ENCODE results near the gene PIKFYVE.

The PIKFYVE gene

DNA sequence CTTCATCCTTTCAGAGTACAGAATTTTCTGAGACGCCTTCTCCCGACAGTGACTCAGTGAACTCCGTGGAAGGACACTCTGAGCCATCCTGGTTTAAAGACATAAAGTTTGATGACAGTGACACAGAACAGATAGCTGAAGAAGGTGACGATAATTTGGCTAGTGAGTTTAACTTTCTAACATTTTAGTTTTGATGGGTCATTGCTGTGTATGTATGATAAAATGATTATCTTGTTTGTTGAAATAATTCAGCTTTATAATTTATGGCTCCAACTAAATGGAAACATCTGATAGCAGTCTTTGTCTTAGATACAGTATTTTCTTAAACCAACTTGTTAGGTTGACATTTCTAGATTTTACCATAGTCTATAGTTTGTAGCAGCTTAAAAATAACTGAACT, 38.1 kb downstream of the PIKFYVE start:
- DNase-seq (ENCODE audit: low read depth, low spot score): no peak
- no peaks in the 10 kb centered on the region for H3K27me3 ChIP-seq (ENCODE audit: control insufficient read depth, insufficient read depth, low read length)
- peaks cover 8% of the 10 kb centered on the region; the same call in 1 of the 2 replicates for H3K36me3 ChIP-seq (ENCODE audit: control insufficient read depth, insufficient read depth, low read length)
- no peak overlapping the region for H3K27ac ChIP-seq (ENCODE audit: low read length)
- H3K4me1 ChIP-seq (ENCODE audit: control insufficient read depth, insufficient read depth, low read length): no peaks in the 10 kb centered on the region
- no peaks in the 10 kb centered on the region for H3K9me3 ChIP-seq (ENCODE audit: control insufficient read depth, insufficient read depth, low read length)
- no peak overlapping the region for H3K4me3 ChIP-seq (ENCODE audit: low read length)
- no CpG with 5 or more reads among the region's 4 CpGs for WGBS (ENCODE audit: insufficient coverage, insufficient read length)

DNA sequence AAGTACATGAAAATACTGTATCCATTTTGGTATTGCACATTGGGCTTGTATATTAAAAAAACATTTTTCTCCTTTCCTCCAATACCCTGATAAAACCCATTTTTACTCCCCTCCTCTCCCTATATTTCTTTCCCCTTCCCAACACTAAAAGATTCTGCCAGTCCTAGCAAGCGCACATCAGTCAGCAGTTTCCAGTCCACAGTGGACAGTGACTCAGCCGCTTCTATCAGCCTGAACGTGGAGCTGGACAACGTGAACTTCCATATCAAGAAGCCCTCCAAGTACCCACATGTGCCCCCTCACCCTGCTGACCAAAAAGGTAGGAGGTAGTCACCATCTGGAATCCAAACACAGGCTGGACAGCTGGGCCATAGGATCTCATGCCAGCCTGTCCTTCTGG, 38.6 kb downstream of the PIKFYVE start:
- Histone ChIP-seq H3K27me3 (ENCODE audit: control insufficient read depth, insufficient read depth, low read length) (no peaks in the 10 kb centered on the region), H3K4me3 (ENCODE audit: low read length) (no peak overlapping the region), H3K36me3 (ENCODE audit: control insufficient read depth, insufficient read depth, low read length) (peaks cover 8% of the 10 kb centered on the region; the same call in 1 of the 2 replicates), H3K27ac (ENCODE audit: low read length) (no peak overlapping the region), H3K9me3 (ENCODE audit: control insufficient read depth, insufficient read depth, low read length) (no peaks in the 10 kb centered on the region), H3K4me1 (ENCODE audit: control insufficient read depth, insufficient read depth, low read length) (no peaks in the 10 kb centered on the region)
- no peak for DNase-seq (ENCODE audit: low read depth, low spot score)
- WGBS (ENCODE audit: insufficient coverage, insufficient read length): no CpG with 5 or more reads among the region's 4 CpGs

DNA sequence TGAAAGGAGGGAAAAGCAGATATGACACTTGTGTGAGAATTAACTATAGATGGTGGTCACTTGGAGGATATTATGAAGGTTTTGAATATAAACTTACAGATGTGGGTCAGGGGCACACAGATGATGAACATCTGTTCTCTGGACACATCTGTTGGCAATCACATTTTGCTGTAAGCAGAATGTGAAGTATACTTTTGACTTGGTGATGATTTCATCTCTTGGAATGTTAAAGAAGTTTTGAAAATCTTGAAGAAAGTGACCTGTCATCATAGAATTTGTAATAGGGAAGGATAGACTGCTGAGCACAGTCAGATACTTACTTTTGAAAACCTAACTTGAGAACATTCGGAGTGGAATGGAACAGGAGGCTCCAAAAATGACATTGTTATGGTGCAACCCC, 40.2 kb downstream of the PIKFYVE start:
- Histone ChIP-seq H3K27ac (ENCODE audit: low read length) (no peak overlapping the region), H3K4me3 (ENCODE audit: low read length) (no peak overlapping the region), H3K9me3 (ENCODE audit: control insufficient read depth, insufficient read depth, low read length) (no peaks in the 10 kb centered on the region), H3K4me1 (ENCODE audit: control insufficient read depth, insufficient read depth, low read length) (no peaks in the 10 kb centered on the region), H3K36me3 (ENCODE audit: control insufficient read depth, insufficient read depth, low read length) (peaks cover 6% of the 10 kb centered on the region; the same call in 1 of the 2 replicates), H3K27me3 (ENCODE audit: control insufficient read depth, insufficient read depth, low read length) (no peaks in the 10 kb centered on the region)
- no CpG with 5 or more reads among the region's 1 CpG for WGBS (ENCODE audit: insufficient coverage, insufficient read length)
- no peak for DNase-seq (ENCODE audit: low read depth, low spot score)

DNA sequence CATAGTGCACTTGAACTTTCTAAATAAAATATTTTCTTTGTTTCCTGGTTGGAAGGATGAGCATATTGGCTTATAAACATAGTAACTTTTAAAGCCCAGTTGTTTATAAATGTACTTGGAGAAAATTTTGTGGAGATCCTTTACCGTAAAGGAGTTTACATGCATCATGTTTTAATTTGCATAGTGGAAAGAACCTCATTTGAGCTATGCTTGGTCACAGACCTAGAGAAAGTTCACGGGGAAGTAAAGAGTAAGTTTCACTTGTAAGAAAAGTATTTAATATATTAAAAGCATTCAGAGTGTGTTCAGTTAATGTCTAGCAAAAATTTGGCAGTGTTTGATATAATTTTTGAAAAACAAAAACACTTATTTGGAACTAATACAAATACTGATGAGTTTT, 45.3 kb downstream of the PIKFYVE start:
- no peak overlapping the region for H3K4me3 ChIP-seq (ENCODE audit: low read length)
- no peak for DNase-seq (ENCODE audit: low read depth, low spot score)
- H3K27me3 ChIP-seq (ENCODE audit: control insufficient read depth, insufficient read depth, low read length): no peaks in the 10 kb centered on the region
- no peaks in the 10 kb centered on the region for H3K4me1 ChIP-seq (ENCODE audit: control insufficient read depth, insufficient read depth, low read length)
- no peak overlapping the region for H3K27ac ChIP-seq (ENCODE audit: low read length)
- no peaks in the 10 kb centered on the region for H3K9me3 ChIP-seq (ENCODE audit: control insufficient read depth, insufficient read depth, low read length)
- peaks cover 6% of the 10 kb centered on the region; the same call in 1 of the 2 replicates for H3K36me3 ChIP-seq (ENCODE audit: control insufficient read depth, insufficient read depth, low read length)
- no CpG with 5 or more reads among the region's 2 CpGs for WGBS (ENCODE audit: insufficient coverage, insufficient read length)

DNA sequence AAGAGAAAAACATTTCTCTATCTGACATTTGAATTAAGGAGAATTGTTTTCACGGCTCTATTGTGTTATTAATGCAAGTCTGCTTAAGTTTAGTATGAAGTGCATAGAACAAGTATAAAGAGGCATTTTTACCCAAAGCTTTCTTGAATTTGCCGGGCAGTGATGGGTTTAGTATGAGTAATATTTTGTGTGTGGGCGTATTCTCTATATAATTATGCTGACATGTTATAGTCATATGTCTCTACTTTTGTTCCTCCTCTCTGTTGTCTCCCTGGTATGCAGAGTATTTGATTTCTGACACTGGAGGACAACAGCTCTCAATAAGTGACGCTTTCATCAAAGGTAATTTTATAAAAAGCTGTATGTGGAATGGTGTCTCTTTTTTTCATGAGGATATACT, 45.9 kb downstream of the PIKFYVE start:
- no CpG with 5 or more reads among the region's 4 CpGs for WGBS (ENCODE audit: insufficient coverage, insufficient read length)
- Histone ChIP-seq H3K27me3 (ENCODE audit: control insufficient read depth, insufficient read depth, low read length) (no peaks in the 10 kb centered on the region), H3K4me1 (ENCODE audit: control insufficient read depth, insufficient read depth, low read length) (no peaks in the 10 kb centered on the region), H3K9me3 (ENCODE audit: control insufficient read depth, insufficient read depth, low read length) (no peaks in the 10 kb centered on the region), H3K4me3 (ENCODE audit: low read length) (no peak overlapping the region), H3K27ac (ENCODE audit: low read length) (no peak overlapping the region), H3K36me3 (ENCODE audit: control insufficient read depth, insufficient read depth, low read length) (peaks cover 6% of the 10 kb centered on the region; the same call in 1 of the 2 replicates)
- no peak for DNase-seq (ENCODE audit: low read depth, low spot score)

DNA sequence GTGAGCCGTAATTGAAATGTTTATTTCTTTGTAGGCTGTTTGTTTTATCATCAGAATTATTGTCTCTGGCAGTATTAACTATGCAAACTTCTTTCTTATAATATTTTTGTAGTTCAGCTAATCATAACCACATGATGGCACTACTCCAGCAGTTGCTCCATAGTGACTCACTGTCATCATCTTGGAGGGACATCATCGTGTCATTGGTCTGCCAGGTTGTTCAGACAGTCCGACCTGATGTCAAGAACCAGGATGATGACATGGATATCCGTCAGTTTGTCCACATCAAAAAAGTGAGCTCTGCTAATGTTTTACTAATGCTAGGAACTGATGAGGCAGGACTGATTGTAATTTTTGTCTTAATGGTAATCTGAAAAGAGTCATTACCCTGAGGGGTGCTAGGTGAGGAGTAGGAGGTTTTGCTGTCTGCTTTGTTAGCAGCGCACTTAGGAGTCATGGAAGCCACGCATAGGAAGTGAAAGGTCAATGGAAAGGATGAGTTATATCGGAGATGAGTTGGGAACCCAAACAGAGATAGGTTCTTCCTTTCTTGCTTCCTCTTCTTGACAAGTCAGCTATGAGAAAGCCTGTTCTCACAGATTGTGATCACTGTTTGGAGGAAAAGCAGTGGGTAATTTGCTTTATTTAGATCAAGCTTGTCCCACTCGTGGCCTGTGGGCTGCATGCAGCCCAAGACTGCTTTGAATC, 49.2 kb downstream of the PIKFYVE start:
- no peaks in the 10 kb centered on the region for H3K9me3 ChIP-seq (ENCODE audit: control insufficient read depth, insufficient read depth, low read length)
- WGBS (ENCODE audit: insufficient coverage, insufficient read length): no CpG with 5 or more reads among the region's 8 CpGs
- H3K4me1 ChIP-seq (ENCODE audit: control insufficient read depth, insufficient read depth, low read length): no peaks in the 10 kb centered on the region
- H3K27ac ChIP-seq (ENCODE audit: low read length): no peak overlapping the region
- no peak overlapping the region for H3K4me3 ChIP-seq (ENCODE audit: low read length)
- no peaks in the 10 kb centered on the region for H3K27me3 ChIP-seq (ENCODE audit: control insufficient read depth, insufficient read depth, low read length)
- peaks cover 8% of the 10 kb centered on the region; the same call in 1 of the 2 replicates for H3K36me3 ChIP-seq (ENCODE audit: control insufficient read depth, insufficient read depth, low read length)
- DNase-seq (ENCODE audit: low read depth, low spot score): no peak

DNA sequence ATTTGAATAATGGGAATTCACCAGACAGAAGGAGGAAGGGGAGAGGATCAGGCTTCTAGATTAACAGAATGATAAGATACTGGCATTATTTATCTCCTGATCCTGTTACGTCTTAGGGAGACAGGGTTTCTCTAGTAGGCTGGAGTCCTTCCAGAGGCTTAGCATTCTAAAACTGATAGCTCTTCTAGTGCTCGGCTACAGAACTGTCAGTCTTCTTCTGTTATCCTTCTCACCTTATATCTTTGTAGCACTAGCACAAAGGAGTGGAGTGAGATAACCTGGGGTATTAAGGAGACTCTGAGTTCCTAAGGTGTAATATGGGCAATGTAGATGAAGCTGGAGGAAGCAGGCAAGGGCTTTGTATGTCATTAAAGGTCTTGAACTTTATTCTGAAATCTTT, 52.1 kb downstream of the PIKFYVE start:
- no peaks in the 10 kb centered on the region for H3K9me3 ChIP-seq (ENCODE audit: control insufficient read depth, insufficient read depth, low read length)
- no CpG with 5 or more reads among the region's 2 CpGs for WGBS (ENCODE audit: insufficient coverage, insufficient read length)
- no peak overlapping the region for H3K27ac ChIP-seq (ENCODE audit: low read length)
- no peak overlapping the region for H3K4me3 ChIP-seq (ENCODE audit: low read length)
- no peaks in the 10 kb centered on the region for H3K4me1 ChIP-seq (ENCODE audit: control insufficient read depth, insufficient read depth, low read length)
- H3K36me3 ChIP-seq (ENCODE audit: control insufficient read depth, insufficient read depth, low read length): peaks cover 8% of the 10 kb centered on the region; the same call in 1 of the 2 replicates
- H3K27me3 ChIP-seq (ENCODE audit: control insufficient read depth, insufficient read depth, low read length): no peaks in the 10 kb centered on the region
- no peak for DNase-seq (ENCODE audit: low read depth, low spot score)

DNA sequence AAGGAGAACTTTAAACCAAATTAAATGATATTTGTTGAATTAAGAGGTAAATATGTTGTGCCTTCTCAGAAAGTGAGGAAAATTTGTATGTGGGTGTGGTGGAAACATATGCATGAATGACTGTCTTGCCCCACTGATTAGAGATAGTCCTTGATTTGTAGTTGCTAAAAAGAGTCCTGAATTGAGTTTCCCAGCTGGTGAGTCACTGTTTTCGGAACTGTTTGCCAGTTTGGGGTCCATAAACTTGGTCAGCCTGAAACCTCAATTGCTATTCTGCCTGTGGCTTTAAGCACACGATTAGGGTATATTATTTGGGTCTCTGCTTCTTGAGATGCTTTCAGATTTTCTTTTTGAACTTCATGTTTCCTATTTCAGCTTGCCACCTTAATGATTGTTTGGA, 53.3 kb downstream of the PIKFYVE start:
- Histone ChIP-seq H3K9me3 (ENCODE audit: control insufficient read depth, insufficient read depth, low read length) (no peaks in the 10 kb centered on the region), H3K27ac (ENCODE audit: low read length) (no peak overlapping the region), H3K4me3 (ENCODE audit: low read length) (no peak overlapping the region), H3K4me1 (ENCODE audit: control insufficient read depth, insufficient read depth, low read length) (no peaks in the 10 kb centered on the region), H3K27me3 (ENCODE audit: control insufficient read depth, insufficient read depth, low read length) (no peaks in the 10 kb centered on the region), H3K36me3 (ENCODE audit: control insufficient read depth, insufficient read depth, low read length) (peaks cover 8% of the 10 kb centered on the region; the same call in 1 of the 2 replicates)
- WGBS (ENCODE audit: insufficient coverage, insufficient read length): no CpG with 5 or more reads among the region's 2 CpGs
- no peak for DNase-seq (ENCODE audit: low read depth, low spot score)

DNA sequence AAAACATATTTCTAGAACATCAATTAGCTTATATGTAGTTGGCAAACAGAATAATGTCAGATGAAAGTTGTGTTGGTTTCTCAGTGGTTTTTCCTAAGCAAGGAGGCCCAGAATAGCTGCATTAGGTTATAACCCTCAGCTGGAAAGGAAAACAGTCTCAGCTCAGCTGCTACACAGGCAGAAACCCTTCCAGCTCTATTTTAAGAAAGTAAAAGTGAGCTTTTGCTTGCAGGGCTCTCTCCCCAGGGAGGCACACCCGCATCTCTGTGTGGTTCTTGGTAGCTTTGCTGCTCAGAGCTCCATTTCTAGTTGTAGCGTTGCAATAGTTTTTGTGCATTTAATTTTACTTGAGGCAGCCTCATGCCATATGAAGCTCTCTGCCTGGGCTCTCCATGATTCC, 54.6 kb downstream of the PIKFYVE start:
- H3K36me3 ChIP-seq (ENCODE audit: control insufficient read depth, insufficient read depth, low read length): peaks cover 8% of the 10 kb centered on the region; the same call in 1 of the 2 replicates
- H3K4me3 ChIP-seq (ENCODE audit: low read length): no peak overlapping the region
- H3K4me1 ChIP-seq (ENCODE audit: control insufficient read depth, insufficient read depth, low read length): no peaks in the 10 kb centered on the region
- no CpG with 5 or more reads among the region's 2 CpGs for WGBS (ENCODE audit: insufficient coverage, insufficient read length)
- H3K9me3 ChIP-seq (ENCODE audit: control insufficient read depth, insufficient read depth, low read length): no peaks in the 10 kb centered on the region
- no peak overlapping the region for H3K27ac ChIP-seq (ENCODE audit: low read length)
- DNase-seq (ENCODE audit: low read depth, low spot score): no peak
- no peaks in the 10 kb centered on the region for H3K27me3 ChIP-seq (ENCODE audit: control insufficient read depth, insufficient read depth, low read length)

DNA sequence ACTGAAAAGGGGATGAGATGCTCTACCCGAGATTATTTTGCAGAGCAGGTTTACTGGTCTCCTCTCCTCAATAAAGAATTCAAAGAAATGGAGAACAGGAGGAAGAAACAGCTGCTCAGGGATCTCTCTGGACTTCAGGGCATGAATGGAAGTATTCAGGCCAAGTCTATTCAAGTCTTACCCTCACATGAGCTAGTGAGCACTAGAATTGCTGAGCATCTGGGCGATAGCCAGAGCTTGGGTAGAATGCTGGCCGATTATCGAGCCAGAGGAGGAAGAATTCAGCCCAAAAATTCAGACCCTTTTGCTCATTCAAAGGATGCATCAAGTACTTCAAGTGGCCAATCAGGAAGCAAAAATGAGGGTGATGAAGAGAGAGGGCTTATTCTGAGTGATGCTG, 60.0 kb downstream of the PIKFYVE start:
- WGBS (ENCODE audit: insufficient coverage, insufficient read length): no CpG with 5 or more reads among the region's 4 CpGs
- no peaks in the 10 kb centered on the region for H3K4me1 ChIP-seq (ENCODE audit: control insufficient read depth, insufficient read depth, low read length)
- no peak overlapping the region for H3K27ac ChIP-seq (ENCODE audit: low read length)
- no peaks in the 10 kb centered on the region for H3K27me3 ChIP-seq (ENCODE audit: control insufficient read depth, insufficient read depth, low read length)
- no peak overlapping the region for H3K4me3 ChIP-seq (ENCODE audit: low read length)
- H3K9me3 ChIP-seq (ENCODE audit: control insufficient read depth, insufficient read depth, low read length): no peaks in the 10 kb centered on the region
- H3K36me3 ChIP-seq (ENCODE audit: control insufficient read depth, insufficient read depth, low read length): peaks cover 16% of the 10 kb centered on the region; the same call in 1 of the 2 replicates
- no peak for DNase-seq (ENCODE audit: low read depth, low spot score)

DNA sequence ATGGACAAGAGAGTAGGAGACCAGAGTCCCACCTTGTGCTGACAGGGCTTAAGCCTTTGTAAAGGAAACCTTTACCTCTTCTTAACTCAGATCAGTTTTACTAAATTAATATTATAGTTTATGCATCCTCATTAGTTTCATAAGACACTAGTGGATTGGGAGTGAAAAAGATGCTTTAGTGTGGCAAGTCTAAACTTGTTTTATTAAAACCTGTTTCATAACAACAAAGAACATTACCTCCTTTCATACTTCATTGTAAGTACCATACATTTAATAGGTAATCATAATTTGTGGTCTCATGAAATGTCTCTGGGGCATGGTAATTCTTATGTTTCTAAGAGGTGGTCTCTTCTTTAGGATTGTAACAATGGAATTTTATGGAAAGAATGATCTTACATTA, 63.4 kb downstream of the PIKFYVE start:
- Histone ChIP-seq H3K9me3 (ENCODE audit: control insufficient read depth, insufficient read depth, low read length) (no peaks in the 10 kb centered on the region), H3K36me3 (ENCODE audit: control insufficient read depth, insufficient read depth, low read length) (peaks cover 18% of the 10 kb centered on the region; the same call in 1 of the 2 replicates), H3K4me1 (ENCODE audit: control insufficient read depth, insufficient read depth, low read length) (no peaks in the 10 kb centered on the region), H3K27ac (ENCODE audit: low read length) (no peak overlapping the region), H3K27me3 (ENCODE audit: control insufficient read depth, insufficient read depth, low read length) (no peaks in the 10 kb centered on the region), H3K4me3 (ENCODE audit: low read length) (no peak overlapping the region)
- no peak for DNase-seq (ENCODE audit: low read depth, low spot score)
